ENCODE data around the gene CLNS1A. TPM values are rescaled to one million over a fixed set of nuclear protein-coding genes. Genes with fewer than 3 reads are reported as not detected.
"Not testable (repeated sequence)": the region's sequence is repeated elsewhere in the genome, so short reads cannot be mapped to it uniquely, and the experiment has no call there.

The CLNS1A gene
- total RNA-seq, 2 experiments from 2014 or later = 152 to 173 TPM

GRCh38 chr11:77630157-77630710 lies 7.4 kb downstream of the CLNS1A start:
- CTCF ChIA-PET = interaction anchor here (0.6 kb wide), 1 partner anchor 444 kb away, joined by 5 read pairs; no protein-coding TSS in a partner anchor
- POLR2A ChIA-PET = no interaction called here

- CTCF ChIA-PET = interaction anchor here (1.1 to 1.6 kb wide), 5 partner anchors 9 to 30 kb away, joined by 3 to 6 read pairs (median 3); no protein-coding TSS in a partner anchor
- POLR2A ChIA-PET = interaction anchor here (0.7 kb wide), 1 partner anchor 135 kb away, joined by 3 read pairs; no protein-coding TSS in a partner anchor
Observed at GRCh38 chr11:77619576-77620198, 17.9 kb downstream of the CLNS1A start.

GRCh38 chr11:77617892-77618291 lies 19.7 kb downstream of the CLNS1A start:
- CTCF ChIA-PET = interaction anchor here (0.6 to 1.1 kb wide), 2 partner anchors 17 to 30 kb away, joined by 3 to 7 read pairs; no protein-coding TSS in a partner anchor
- POLR2A ChIA-PET = no interaction called here

GRCh38 chr11:77611921-77612320 lies 25.7 kb downstream of the CLNS1A start:
- POLR2A ChIA-PET = no interaction called here
- CTCF ChIA-PET = no interaction called here

- POLR2A ChIA-PET = no interaction called here
- CTCF ChIA-PET = no interaction called here
Observed at GRCh38 chr11:77609234-77609633, 28.4 kb downstream of the CLNS1A start.

GRCh38 chr11:77604281-77604680 lies 33.3 kb downstream of the CLNS1A start:
- CTCF ChIA-PET = no interaction called here
- POLR2A ChIA-PET = interaction anchor here (0.6 kb wide), 2 partner anchors 13 to 473 kb away, joined by 3 to 5 read pairs; no protein-coding TSS in a partner anchor

- ChIA-PET CTCF (no interaction called here), POLR2A (no interaction called here)
Observed at GRCh38 chr11:77602381-77603088, 35.1 kb downstream of the CLNS1A start.

- POLR2A ChIA-PET = no interaction called here
- CTCF ChIA-PET = interaction anchor here (1.4 kb wide), 1 partner anchor 21 kb away, joined by 3 read pairs; no protein-coding TSS in a partner anchor
Observed at GRCh38 chr11:77598195-77598594, 39.4 kb downstream of the CLNS1A start.

- POLR2A ChIA-PET = interaction anchor here (0.5 kb wide), 1 partner anchor 19 kb away, joined by 5 read pairs; no protein-coding TSS in a partner anchor
- CTCF ChIA-PET = no interaction called here
Observed at GRCh38 chr11:77596626-77597025, 41.0 kb downstream of the CLNS1A start.

GRCh38 chr11:77593883-77594282 lies 43.7 kb downstream of the CLNS1A start:
- CTCF ChIA-PET = no interaction called here
- POLR2A ChIA-PET = no interaction called here

- ChIA-PET CTCF (no interaction called here), POLR2A (no interaction called here)
Observed at GRCh38 chr11:77592727-77593126, 44.9 kb downstream of the CLNS1A start.

- ChIA-PET CTCF (interaction anchor here (0.8 kb wide), 1 partner anchor 30 kb away, joined by 3 read pairs; no protein-coding TSS in a partner anchor), POLR2A (interaction anchor here (0.6 to 0.8 kb wide), 3 partner anchors 17 to 69 kb away, joined by 3 to 9 read pairs (median 3); no protein-coding TSS in a partner anchor)
Observed at GRCh38 chr11:77590194-77590782, 47.3 kb downstream of the CLNS1A start.

GRCh38 chr11:77589521-77590193 lies 47.9 kb downstream of the CLNS1A start, which contains the start of gene AQP11:
Gene AQP11, plus strand, starts transcription at chr11:77589953. Its CDS starts 40 bp downstream, at chr11:77589993.
- POLR2A ChIA-PET = interaction anchor here (0.6 to 0.8 kb wide), 3 partner anchors 17 to 69 kb away, joined by 3 to 9 read pairs (median 3); no protein-coding TSS in a partner anchor

GRCh38 chr11:77589181-77589520 lies 48.4 kb downstream of the CLNS1A start:
- CTCF ChIA-PET = interaction anchor here (1.2 kb wide), 1 partner anchor 21 kb away, joined by 3 read pairs; no protein-coding TSS in a partner anchor
- POLR2A ChIA-PET = no interaction called here

More at GRCh38 chr11:77589521-77590193, 47.9 kb downstream of the CLNS1A start, which contains the start of gene AQP11:
- CTCF ChIA-PET = interaction anchor here (0.8 to 1.2 kb wide), 2 partner anchors 21 to 30 kb away, joined by 3 read pairs; no protein-coding TSS in a partner anchor

GRCh38 chr11:77580712-77581337 lies 56.8 kb downstream of the CLNS1A start:
- ChIA-PET POLR2A (no interaction called here), CTCF (no interaction called here)

- POLR2A ChIA-PET = not testable (repeated sequence)
- CTCF ChIA-PET = interaction anchor here (0.9 kb wide), 1 partner anchor 484 kb away, joined by 3 read pairs; no protein-coding TSS in a partner anchor
Observed at GRCh38 chr11:77575428-77575827, 62.2 kb downstream of the CLNS1A start.

- ChIA-PET POLR2A (interaction anchor here (0.7 kb wide), 2 partner anchors 17 to 213 kb away, joined by 6 to 16 read pairs; no protein-coding TSS in a partner anchor), CTCF (interaction anchor here (0.7 kb wide), 1 partner anchor 43 kb away, joined by 3 read pairs; no protein-coding TSS in a partner anchor)
Observed at GRCh38 chr11:77570896-77571295, 66.7 kb downstream of the CLNS1A start.

GRCh38 chr11:77569676-77570070 lies 67.9 kb downstream of the CLNS1A start:
- POLR2A ChIA-PET = no interaction called here

More at GRCh38 chr11:77569676-77570070, 67.9 kb downstream of the CLNS1A start:
- CTCF ChIA-PET = interaction anchor here (1.0 kb wide), 1 partner anchor 382 kb away, joined by 3 read pairs; no protein-coding TSS in a partner anchor
